OCI-LY1 (cell line): ENCODE data around the gene CHST7.

ENCODE experiments used
- CTCF ChIP-seq: fragments of 200-600 bp; sonication (generic), shearing (Covaris generic); IDR thresholded peaks from 2 replicates; pipeline ENCODE4 v1.5.1; 2017; ENCODE audit warnings: mild to moderate bottlenecking, antibody characterized with exemption, low read length, moderate library complexity, mixed read lengths
- EZH2 ChIP-seq: fragments of 200-600 bp; sonication (generic), shearing (Covaris generic); IDR thresholded peaks from 2 replicates; pipeline ENCODE4 v1.8.0; 2017; ENCODE audit warnings: borderline replicate concordance, mixed run types, mild to moderate bottlenecking, antibody characterized with exemption, low read length, moderate library complexity, mixed read lengths

- TF ChIP-seq CTCF (no peak), EZH2 (no peak)
These were observed 73.7 kb downstream of the CHST7 start for GRCh38 chrX:46647251-46647650.
